HG02642 (cell line): Measurements from ENCODE around the gene FUZ.
"Not testable (repeated sequence)": the region's sequence is repeated elsewhere in the genome, so short reads cannot be mapped to it uniquely, and the experiment has no call there.

ENCODE experiments used
- ATAC-seq: cut with Tn5 transposase; IDR thresholded peaks from one replicate; pipeline ENCODE4 v1.9.1; 2021; ENCODE audit warnings: mild to moderate bottlenecking; ENCODE audit not compliant: unreplicated experiment, poor library complexity

Gene FUZ

DNA sequence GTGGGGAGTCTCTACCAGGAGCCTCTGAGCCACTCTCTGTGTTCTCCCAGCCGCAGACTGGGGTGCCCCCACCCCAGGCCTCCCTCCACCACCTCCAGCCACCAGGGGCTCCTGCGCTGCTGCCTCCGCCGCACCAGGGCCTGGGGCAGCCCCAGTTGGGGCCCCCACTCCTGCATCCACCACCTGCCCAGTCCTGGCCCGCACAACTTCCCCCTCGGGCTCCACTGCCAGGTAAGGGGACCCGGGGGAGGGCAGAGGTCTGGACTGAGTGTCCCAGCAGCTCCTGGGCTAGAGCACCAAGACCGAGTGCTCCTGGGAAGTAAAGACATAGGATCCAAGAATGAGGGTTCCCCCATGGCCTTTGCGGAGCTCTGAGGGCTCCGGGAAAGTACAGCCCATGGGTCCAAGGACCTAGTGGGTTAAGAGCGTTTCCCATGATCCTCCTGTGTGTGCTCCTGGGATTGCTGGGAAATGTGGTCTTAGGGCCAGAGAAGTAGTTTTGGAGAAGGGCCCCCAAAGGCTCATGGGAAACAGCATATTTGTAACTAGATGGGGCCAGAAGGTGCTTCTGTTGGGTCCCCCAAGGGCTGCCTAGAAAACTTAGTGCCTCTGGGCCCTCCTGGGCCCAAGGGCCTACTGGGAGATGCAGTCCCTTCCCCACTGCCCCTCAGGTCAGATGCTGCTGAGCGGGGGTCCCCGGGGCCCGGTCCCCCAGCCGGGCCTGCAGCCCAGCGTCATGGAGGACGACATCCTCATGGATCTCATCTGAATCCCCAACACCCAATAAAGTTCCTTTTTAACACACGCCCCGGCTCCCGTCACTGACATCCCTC is 23.3 kb upstream of the FUZ start:
- no peak for ATAC-seq

DNA sequence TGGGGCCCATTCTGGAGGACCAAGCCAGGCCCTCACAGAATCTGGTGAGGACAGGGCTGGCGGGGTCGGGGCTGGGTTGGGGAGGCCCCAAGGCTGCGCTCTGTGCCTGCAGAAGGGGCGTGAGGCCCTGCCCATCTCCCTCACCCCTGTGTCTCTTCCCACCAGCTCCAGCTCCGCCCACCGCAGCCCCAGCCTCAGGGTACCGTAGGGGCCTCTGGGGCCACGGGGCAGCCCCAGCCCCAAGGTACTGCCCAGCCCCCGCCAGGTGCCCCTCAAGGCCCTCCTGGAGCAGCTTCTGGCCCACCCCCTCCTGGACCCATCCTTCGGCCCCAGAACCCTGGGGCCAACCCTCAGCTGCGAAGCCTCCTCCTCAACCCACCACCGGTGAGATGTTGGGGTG is 22.5 kb upstream of the FUZ start:
- no peak for ATAC-seq

DNA sequence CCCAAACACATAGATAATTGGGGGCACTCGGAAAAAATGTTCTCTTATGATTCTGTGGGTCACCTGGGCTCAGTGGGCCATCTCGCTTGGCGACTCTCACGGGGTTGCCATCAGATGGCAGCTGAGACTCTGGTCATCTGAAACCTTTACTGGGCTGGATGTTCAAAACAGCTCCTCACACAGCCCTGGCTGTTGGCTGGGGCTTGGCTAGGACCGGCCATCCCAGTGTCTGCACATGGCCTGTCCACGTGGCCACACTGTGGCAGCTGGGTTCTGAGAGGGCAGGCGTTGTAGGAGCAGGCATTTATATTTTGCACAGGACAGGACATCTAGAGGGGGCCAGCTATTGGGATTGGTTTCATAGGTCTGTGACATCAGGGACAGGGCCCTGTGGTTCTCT is 20.5 kb upstream of the FUZ start:
- no peak for ATAC-seq

DNA sequence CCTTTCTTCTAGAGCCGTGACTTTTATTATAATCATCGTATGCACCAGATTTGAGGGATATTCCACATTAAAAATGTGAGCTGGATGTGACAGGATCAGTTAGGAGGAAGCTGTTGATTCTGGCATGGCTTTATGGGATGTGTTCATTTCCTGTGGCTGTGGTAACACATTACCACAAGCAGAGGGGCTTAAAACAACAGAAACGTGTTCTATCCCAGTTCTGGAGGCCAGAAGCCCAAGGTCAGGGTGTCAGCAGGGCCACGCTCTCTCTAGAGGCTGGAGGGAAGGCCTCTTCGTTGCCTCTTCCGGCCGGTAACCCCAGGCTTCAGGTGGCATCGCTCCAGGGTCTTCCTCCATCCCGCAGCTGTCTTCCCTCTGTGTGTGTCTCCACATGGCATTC is 19.5 kb upstream of the FUZ start:
- ATAC-seq = no peak

DNA sequence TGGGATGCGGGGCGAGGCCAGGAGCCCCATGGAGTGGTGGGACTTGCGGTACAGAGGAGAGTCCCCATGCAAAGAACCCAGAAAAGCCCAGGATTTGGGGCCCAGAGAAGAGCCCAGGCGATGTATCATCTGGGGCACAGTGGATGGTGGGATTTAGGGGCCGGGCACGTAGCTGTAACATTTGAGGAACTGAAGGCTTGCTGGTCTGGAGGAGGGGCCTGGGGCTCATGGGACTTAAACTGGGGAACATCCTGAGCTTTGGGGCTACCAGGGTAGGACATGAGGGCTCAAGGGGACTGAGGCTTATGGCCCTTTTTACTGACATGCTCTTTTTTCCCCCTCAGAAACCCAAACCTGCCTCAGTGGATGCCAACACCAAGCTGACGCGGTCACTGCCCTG is 18.5 kb upstream of the FUZ start:
- ATAC-seq = no peak

DNA sequence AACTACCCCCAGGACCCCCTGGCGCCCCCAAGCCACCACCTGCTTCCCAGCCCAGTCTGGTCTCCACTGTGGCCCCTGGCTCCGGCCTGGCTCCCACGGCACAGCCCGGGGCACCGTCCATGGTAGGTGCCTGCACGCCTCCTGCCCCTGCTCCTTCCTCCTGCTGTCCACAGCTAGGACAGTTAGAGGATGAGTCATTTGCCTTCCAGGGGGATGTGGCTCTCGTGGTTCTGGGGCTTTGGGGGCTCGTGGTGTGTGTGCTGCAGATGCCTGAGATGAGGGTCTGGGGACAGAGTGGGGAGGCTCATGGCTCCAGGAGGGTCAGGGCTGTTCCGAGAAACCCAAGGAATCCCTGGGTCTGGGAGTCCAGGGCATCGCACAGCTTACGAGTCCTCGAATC is 17.7 kb upstream of the FUZ start:
- ATAC-seq = no peak

DNA sequence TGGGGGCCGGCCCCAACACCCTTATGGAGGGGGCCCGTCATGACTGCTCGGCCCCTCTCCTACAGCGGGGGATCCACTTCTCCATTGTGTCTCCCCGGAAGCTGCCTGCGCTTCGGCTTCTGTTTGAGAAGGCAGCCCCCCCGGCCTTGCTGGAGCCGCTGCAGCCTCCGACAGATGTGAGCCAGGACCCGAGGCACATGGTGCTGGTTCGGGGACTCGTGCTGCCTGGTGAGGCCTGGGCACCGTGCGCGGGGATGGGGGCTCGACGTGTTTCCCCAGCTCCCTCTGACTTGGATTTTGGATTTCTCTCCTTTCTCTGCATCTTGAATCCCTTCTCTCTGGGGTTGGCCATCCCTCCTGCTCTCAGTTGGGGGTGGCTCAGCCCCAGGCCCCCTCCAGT is 16.6 kb upstream of the FUZ start:
- no peak for ATAC-seq

DNA sequence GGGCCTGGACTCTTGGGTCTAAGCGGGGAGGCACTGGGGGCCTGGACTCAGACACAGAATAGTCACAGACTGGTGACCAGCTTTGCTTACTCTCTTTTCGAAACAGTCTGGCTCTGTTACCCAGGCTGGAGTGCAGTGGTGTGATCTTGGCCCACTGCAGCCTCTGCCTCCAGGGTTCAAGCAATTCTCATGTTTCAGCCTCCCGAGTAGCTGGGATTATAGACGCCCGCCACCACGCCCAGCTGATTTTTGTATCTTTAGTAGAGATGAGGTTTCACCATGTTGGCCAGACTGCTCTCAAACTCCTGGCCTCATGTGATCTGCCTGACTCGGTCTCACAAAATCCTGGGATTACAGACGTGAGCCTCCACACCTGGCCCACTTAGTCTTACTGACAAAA is 16.1 kb upstream of the FUZ start:
- ATAC-seq = no peak

DNA sequence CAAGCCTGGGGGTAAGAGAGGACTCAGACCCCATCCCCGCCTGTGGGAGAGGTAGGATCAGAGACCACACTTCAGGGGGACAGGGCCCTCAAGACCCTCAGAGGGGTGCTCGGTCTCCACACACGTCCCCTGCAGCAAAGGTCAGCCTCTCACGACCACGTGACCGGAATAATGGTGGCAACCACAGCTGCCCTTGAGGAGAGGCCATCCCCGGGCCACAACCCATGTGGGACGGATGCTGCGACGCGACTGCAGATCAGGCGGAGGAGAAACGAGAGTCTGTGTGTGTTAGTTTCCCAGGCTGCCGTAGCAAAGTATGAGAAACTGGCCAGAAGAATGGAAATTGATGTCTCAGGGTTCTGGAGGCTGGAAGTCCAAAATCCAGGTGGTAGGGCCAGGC is 13.9 kb upstream of the FUZ start:
- ATAC-seq = no peak

DNA sequence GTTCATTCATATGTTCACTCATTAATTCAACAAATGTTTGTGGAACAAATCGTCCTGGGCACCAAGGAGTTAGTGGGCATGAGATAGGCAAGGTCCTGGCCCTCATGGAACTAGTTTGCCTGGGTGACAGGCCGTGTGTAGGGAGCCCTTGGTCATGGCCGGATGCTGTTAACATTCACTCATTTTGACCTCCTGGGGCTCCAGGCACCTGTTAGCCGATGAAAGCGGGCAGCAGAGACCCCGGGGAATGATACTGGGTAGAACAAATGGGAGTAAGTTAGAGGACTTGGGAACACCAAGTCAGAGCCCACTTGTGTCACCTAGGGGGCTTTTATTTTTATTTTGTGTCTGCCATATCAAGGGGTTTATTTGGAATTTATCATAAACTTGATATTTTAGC is 11.6 kb upstream of the FUZ start:
- no peak for ATAC-seq

DNA sequence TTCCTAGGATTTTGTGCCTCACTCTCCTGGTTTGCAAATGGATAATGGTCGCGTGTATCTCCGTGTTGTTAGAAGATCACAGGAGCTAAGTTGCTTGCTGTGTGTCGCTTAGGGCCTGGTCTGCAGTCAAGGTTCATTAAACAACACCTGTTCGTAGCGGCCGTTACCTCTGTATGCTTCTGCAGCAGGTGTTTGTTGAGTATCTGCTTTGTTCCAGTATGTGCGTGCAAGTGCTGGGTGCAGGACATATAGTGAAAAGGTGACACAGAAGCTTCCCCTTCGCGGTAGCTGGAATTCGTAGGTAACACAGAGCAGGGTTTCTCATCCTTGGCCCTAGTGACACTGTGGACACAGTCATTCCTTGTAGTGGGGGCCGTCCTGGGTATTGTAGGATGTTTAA is 10.4 kb upstream of the FUZ start:
- no peak for ATAC-seq

DNA sequence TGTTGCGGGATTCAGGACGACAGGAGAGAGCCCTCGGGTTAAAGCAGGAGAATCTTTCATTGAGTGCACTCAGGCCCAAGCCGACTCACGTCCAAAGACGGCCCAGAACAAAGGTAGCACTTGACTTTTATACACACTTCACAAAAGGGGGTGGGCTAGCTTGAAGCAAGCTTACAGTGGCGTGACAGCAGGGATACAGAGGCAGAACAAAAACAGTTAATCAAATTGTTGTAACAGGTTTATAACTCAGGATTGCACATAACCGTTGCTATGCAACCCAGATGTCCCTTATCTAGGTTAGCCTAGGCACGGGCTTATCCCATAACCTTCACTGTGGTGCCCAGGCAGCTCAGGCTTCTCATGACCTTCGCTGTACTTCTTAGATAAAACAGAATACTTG is 7.0 kb upstream of the FUZ start:
- ATAC-seq = no peak

DNA sequence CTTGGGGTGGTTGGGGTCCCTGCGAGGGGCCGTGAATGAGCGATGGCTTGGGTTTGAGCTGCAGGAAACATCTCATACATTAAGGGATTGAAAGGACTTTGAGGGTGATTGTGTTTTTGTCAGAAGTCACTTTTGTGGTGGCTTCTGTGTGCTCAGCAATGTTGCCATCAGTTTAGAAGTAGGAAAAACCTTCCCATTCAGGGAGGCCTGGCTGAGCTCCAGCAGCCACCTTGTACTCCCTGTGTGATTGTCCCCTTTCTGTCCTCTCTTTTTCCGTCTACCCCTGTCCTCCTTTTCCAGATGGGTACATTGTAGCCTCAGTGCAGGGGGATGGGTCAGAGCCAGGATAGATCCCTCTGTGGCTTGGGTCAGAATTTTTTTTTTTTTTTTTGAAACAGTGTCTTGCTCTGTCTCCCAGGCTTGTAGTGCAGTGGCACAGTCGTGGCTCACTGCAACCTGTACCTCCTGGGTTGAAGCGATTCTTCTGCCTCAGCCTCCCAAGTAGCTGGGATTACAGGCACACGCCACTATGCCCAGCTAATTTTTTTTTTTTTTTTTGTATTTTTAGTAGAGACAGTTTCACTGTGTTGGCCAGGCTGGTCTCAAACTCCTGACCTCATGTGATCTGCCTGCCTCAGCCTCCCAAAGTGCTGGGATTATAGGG is 6.5 kb upstream of the FUZ start:
- not testable (repeated sequence) for ATAC-seq

DNA sequence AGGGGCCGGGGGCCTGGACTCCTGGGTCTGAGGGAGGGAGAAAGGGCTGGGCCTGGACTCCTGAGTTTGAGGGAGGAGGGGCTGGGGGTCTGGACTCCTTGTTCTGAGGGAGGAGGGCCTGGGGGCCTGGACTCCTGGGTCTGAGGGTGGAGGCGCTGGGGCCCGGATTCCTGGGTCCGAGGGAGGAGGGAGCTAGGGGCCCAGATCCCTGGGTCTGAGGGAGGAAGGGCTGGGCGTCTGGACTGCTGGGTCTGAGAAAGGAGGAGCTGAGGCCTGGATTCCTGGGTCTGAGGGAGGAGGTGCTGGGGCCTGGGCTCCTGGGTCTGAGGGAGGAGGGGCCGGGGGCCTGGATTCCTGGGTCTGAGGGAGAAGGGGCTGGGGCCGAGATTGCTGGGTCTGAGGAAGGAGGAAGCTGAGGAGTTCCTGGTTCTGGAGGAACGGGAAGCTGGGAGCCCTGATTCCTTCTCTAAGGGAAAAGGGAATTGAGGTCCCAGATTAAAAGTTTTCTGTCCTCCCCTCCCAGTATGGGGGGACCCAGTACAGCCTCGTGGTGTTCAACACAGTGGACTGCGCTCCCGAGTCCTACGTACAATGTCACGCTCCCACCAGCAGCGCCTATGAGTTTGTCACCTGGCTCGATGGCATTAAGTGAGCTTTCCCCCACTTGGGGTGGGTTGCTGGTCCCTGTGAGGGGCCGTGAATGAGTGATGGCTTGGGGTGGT is 5.7 kb upstream of the FUZ start:
- ATAC-seq = no peak

DNA sequence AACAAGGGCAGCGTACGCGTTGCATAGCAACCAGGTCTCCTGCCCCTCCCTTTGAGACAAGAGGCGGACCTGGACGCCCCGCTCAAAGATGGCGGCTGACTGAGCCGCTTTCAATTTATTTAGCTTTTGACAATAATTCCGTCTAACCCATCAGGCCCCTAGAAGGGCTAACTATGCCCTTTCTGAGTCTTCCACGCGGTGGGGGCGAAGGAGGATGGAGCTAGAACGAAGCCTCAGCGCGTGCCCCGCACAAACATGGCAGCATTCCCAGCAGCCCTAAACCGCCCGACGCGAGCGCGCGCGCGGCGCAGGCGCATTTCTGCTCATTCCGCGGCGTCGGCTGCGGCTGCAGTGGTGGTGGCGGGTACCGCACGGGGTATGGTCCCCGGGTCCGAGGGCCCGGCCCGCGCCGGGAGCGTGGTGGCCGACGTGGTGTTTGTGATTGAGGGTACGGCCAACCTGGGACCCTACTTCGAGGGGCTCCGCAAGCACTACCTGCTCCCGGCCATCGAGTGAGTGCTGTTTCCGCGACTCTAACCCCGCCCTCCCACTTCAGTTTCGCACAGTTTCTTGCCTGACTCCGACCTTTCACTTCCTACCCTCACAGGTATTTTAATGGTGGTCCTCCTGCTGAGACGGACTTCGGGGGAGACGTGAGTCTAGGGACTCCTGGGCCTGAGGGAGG is 5.0 kb upstream of the FUZ start, which contains the start of gene MED25:
MED25 (plus strand) TSS at position 326 of the 685 bp plus-strand sequence; CDS start at position 379, 53 bp downstream.
- peak; percentile 80 for ATAC-seq

DNA sequence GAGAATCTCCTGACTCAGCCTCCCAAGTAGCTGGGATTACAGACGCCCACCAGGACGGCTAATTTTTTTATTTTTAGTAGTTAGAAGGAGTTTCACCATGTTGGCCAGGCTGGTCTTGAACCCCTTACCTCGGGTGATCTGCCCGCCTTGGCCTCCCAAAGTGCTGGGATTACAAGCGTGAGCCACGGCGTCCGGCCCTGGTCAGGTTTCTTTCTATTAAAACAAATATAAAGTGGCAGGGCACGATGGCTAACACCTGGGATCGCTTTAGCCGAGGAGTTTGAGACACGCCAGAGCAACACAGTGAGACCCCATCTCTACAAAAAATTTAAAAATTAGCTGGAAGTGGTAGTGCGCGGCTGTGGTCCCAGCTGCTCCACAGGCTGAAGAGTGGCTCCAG is 3.5 kb upstream of the FUZ start:
- ATAC-seq = no peak

DNA sequence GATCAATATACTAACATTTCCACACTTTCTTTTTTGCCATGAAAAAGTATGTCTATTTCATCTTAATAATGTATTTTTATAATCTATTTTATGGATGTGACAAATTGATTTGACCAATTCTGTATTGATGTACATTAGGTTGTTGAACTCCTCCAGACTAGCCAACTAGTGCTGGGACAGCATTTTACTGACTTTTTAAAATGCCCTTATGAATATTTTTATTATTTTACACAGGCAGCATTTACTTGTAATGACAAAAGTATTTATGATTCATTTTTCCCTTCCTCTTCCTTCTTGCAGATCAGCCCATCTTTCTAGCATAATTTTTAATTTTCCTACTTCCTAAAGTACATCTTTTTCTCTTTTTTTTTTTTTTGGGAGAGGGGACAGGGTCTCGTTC is 918 bp upstream of the FUZ start:
- ATAC-seq = no peak

DNA sequence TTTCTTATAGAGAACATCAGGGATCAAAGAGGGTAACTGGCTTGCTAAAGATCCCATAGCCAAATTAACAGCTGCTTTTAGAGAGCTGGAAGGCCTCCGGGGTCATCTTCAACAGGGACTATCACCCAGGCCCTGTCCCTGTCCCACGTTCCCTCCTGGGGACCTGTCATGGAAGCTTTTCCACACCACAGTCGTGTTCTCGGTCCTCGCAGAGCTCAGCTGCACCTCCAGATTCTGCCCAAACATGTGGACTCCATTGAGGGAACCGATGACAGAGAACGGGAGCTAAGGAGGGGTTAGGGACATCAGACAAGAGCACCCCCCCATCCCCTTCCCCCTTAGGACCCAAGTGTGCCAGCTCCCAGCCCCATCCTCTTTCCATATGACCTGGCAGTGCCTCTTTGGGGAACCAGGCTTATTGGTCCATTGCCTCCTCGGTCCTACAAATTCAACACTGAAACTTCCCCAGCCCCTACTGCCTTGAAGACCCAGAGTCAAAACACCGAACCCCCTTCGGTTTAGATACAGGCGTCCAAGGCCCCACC is 568 bp downstream of the FUZ start:
- no peak for ATAC-seq

DNA sequence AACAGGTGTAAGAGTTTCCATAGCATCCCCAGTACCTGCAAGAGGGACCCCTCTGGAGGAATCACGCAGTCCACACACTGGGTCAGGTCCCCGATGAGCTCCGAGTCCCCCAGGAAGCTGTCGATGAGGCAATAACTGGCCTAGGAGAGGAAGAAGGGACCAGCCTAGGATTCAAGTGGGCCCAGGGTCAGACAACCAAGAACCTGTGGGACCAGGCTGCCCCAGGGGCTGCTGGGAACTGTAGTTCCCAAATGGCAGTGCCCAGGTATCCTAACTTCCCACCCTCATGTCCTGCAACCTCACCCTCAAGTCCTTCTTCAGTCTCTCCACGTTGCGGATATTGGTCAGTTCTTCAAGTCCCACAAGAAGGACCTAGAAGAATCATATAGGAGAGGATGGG is 1.8 kb downstream of the FUZ start:
- ATAC-seq = no peak

DNA sequence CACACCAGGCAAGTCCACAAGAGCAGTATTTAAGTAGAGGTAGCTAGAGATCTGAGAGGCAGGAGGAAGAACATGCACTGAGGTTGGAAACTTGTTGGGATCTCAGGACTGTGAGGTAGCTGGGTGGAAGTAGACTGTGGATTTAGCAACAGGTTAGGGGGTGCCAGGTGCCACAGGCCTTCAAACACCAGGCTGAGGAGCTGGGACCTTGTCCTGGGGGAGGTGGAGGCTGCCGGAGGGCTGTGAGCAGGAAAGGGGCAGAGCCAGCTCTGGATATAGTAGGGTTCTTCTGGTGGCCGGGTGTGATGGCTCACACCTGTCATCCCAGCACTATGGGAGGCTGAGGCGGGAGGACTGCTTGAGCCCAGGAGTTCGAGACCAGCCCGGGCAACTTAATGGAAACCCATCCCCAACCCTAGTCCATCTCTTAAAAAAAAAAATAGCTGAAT is 3.1 kb downstream of the FUZ start:
- no peak for ATAC-seq
